Subcutaneous adipose tissue (tissue), 4 donors: Measurements from ENCODE around the gene SENP7. TPM values are rescaled to one million over a fixed set of nuclear protein-coding genes. Genes with fewer than 3 reads are reported as not detected.

Experiments
- small RNA-seq: library from RNA; depleted of rRNA; stranded (forward); fragments of <200 nt; gene quantifications from one replicate; pipeline ENCODE3, GENCODE V24; 2016
- total RNA-seq, 4 donors: library from RNA; depleted of rRNA; stranded (reverse); fragments of >200 nt; gene quantifications; one replicate each; pipeline ENCODE4 v1.1.0, GENCODE V29; 2016
- TF ChIP-seq, protein P1 (sequence below): fragments of 450-650 bp; IDR thresholded peaks from one replicate; pipeline ENCODE4 v1.5.1; 2016; ENCODE audit warnings: low read depth, mild to moderate bottlenecking, control low read depth, antibody characterized with exemption, moderate library complexity

SENP7 gene
- total RNA-seq, 4 donors from 2014 or later, result 22.6 to 40.5 (median 29.2) TPM

DNA sequence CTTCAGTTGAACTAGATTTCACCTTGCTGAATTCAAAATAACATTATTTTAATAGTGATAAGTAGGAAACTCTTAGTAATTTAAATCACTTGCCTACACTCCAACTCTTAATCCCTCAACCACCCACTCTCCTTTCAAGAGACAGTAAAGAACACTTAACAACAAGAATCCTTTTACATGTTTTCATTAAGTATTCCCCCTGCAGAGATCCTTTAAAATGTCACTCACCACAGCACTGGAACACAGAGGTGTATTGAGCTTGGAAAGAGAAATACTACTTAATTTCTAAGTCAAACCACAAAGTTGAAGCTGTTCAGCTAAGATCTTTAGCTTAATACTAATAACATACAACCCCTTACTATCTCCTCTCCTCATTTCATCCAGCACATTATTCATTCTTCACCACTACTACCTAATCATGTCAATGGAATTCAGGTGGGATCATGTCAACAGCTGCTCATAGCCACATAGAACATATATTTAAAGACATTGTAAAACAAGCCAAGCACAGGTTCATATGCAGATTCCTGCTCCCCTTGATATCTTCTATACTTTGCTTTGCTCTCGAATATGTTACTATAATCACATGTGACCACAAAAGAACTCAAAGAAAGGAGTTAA, 233.1 kb downstream of the SENP7 start:
- TF ChIP-seq, protein P1, sequence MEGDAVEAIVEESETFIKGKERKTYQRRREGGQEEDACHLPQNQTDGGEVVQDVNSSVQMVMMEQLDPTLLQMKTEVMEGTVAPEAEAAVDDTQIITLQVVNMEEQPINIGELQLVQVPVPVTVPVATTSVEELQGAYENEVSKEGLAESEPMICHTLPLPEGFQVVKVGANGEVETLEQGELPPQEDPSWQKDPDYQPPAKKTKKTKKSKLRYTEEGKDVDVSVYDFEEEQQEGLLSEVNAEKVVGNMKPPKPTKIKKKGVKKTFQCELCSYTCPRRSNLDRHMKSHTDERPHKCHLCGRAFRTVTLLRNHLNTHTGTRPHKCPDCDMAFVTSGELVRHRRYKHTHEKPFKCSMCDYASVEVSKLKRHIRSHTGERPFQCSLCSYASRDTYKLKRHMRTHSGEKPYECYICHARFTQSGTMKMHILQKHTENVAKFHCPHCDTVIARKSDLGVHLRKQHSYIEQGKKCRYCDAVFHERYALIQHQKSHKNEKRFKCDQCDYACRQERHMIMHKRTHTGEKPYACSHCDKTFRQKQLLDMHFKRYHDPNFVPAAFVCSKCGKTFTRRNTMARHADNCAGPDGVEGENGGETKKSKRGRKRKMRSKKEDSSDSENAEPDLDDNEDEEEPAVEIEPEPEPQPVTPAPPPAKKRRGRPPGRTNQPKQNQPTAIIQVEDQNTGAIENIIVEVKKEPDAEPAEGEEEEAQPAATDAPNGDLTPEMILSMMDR, result no peak

GRCh38 chr3:101279162-101279561, 233.8 kb downstream of the SENP7 start:
- TF ChIP-seq, protein P1, result no peak

DNA sequence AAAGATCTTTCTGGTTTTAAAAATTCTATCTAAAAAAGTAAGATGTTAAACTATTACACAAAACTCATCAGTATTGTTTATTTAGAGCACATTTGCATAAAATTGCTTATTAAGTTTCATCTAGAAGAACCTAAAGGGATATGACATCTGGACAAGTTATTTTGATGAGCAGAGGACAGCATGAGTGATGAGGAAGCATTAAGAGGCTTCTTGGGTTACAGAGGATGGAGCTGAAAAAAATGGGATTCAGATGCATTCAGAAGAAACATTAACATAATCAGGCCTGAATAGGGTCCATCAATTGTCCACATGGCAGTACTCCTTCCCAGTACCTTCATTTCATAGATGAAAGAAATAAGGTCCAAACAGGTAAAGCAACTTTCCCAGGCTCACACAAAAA, 234.3 kb downstream of the SENP7 start:
- TF ChIP-seq, protein P1, result no peak

Small RNA genes lying within 50 kb of the gene (small RNA-seq; reads per million reads assigned to genes)
- 0.49 reads per million for gene RF00019

Other genes starting within 250 kb of the SENP7 start
- gene IMPG2, start 192.6 kb downstream of the SENP7 start, total RNA-seq, result under 1 TPM; 0.22 to 0.38 (median 0.33) TPM
- gene TRMT10C, start 48.7 kb upstream of the SENP7 start, total RNA-seq, result 10 to 100 TPM; 10.9 to 29.7 (median 16.9) TPM
- gene PCNP, start 61.0 kb upstream of the SENP7 start, total RNA-seq, result 100 to 1,000 TPM in 3 of 4 donors, 10 to 100 TPM in 1; 88.7 to 160 (median 104) TPM
- 10 to 100 TPM; 16.0 to 20.4 (median 20.1) TPM for gene ZBTB11, start 163.9 kb upstream of the SENP7 start, total RNA-seq
- 1,000 to 10,000 TPM; 1,173 to 1,926 (median 1,408) TPM for gene RPL24, start 173.5 kb upstream of the SENP7 start, total RNA-seq
- 1 to 10 TPM; 6.2 to 10.0 (median 6.9) TPM for gene CEP97, start 211.4 kb upstream of the SENP7 start, total RNA-seq